Stomach (tissue), 9 donors: Measurements from ENCODE around the gene ARPP21. TPM values are rescaled to one million over a fixed set of nuclear protein-coding genes. Genes with fewer than 3 reads are reported as not detected.

Experiments used
- DNase-seq, 2 donors: peaks; one replicate each; pipeline versions ENCODE4 v3.0.0 to v3.0.0-alpha.2; 2013 to 2019
- H3K27ac ChIP-seq, 5 donors: fragments of 200-600 bp in 4 of 5; sonication (generic) in 4 of 5; one replicate each; pipeline ENCODE4 v1.5.1; 2013 to 2019; ENCODE audit warnings: mild to moderate bottlenecking in 1 of 5, moderate library complexity in 1 of 5
- H3K27me3 ChIP-seq, 3 donors: fragments of 200-600 bp; sonication (generic); one replicate each; pipeline ENCODE4 v1.5.1; 2017 to 2019; ENCODE audit warnings: mixed run types in 1 of 3
- H3K36me3 ChIP-seq, 4 donors: fragments of 200-600 bp; sonication (generic); 1 replicate in 3 of 4; 2 replicates in 1 of 4; pipeline ENCODE4 v1.5.1; 2016 to 2019
- H3K4me1 ChIP-seq, 4 donors: fragments of 200-600 bp; sonication (generic); one replicate each; pipeline ENCODE4 v1.5.1; 2016 to 2019
- H3K4me3 ChIP-seq, 4 donors: fragments of 200-600 bp; sonication (generic) in 3 of 4; one replicate each; pipeline ENCODE4 v1.5.1; 2016 to 2019; ENCODE audit warnings: mild to moderate bottlenecking in 1 of 4
- H3K9me3 ChIP-seq, 4 donors: fragments of 200-600 bp; sonication (generic); one replicate each; pipeline ENCODE4 v1.5.1; 2016 to 2019
- CTCF ChIP-seq, 7 experiments: fragments of 450-650 bp in 4 of 7; fragments of 200-600 bp in 3 of 7; sonication (generic) in 3 of 7; IDR thresholded peaks; one replicate each; pipeline ENCODE4 v1.5.1; 2016 to 2019; ENCODE audit warnings: antibody characterized with exemption in 7 of 7, control low read depth in 2 of 7, mild to moderate bottlenecking in 1 of 7
- EP300 ChIP-seq: sonication (generic); formaldehyde crosslinking; IDR thresholded peaks from one replicate; pipeline ENCODE4 v1.6.1; 2017; ENCODE audit warnings: antibody characterized with exemption
- POLR2A ChIP-seq, 4 donors: fragments of 450-650 bp; IDR thresholded peaks; one replicate each; pipeline ENCODE4 v1.6.1; 2016; ENCODE audit warnings: antibody characterized with exemption in 4 of 4, control low read depth in 2 of 4, mild to moderate bottlenecking in 1 of 4, moderate library complexity in 1 of 4
- POLR2AphosphoS5 ChIP-seq, 3 donors: sonication (generic); formaldehyde crosslinking; IDR thresholded peaks; one replicate each; pipeline ENCODE4 v1.6.1; 2016; ENCODE audit warnings: antibody characterized with exemption in 3 of 3
- WGBS, 5 donors: extraction: QIAGEN DNeasy Blood & Tissue Kit in 3 of 5; methylation state at CpG; one replicate each; pipeline versions ENCODE4 v1.1.5 to v1.1.7; 2013 to 2018; 5-methylcytosine and 5-hydroxymethylcytosine counted together
- intact Hi-C: fragments of 100-400 bp; cut with DNase I; formaldehyde crosslinking; loops from one replicate; pipeline ENCODE4 v1.15.1; 2023; ENCODE audit warnings: low total_unique reads
- polyA plus RNA-seq, 3 donors: library from polyadenylated mRNA; stranded (reverse); fragments of 200-250 nt; gene quantifications; one replicate each; pipeline ENCODE4 v1.2.3, GENCODE V29; 2013
- total RNA-seq, 5 donors: library from RNA; depleted of rRNA; stranded (reverse); fragments of >200 nt; gene quantifications; one replicate each; pipeline versions ENCODE4 v1.1.0 to v1.2.3, GENCODE V29; 2014 to 2016
- donor health status: healthy with polysubstance abuse.
- donor health status: Bipolar disorder and iron deficiency.
- donor health status: healthy.

ARPP21 gene
- total and polyA plus RNA-seq, 8 donors, result 0.13 to 5.0 TPM; not detected in 6

- intact Hi-C loops, result no loop called here
- TF ChIP-seq CTCF (IDR thresholded peaks at IDR 0.05), result no peak
- no peak for TF ChIP-seq EP300
- no peak for TF ChIP-seq POLR2A (IDR thresholded peaks at IDR 0.05)
- TF ChIP-seq POLR2AphosphoS5 (IDR thresholded peaks at IDR 0.05), result no peak
- Histone ChIP-seq H3K27ac (no peak overlapping the region), H3K36me3 (no peaks in the 10 kb centered on the region), H3K27me3 (no peaks in the 10 kb centered on the region), H3K4me1 (no peaks in the 10 kb centered on the region), H3K9me3 (no peaks in the 10 kb centered on the region), H3K4me3 (no peak overlapping the region)
- WGBS, 5 donors, result 60 to 67% (median 64%) methylated on average over 3 of the region's 3 CpGs
- DNase-seq, result no peak
These were observed 41.8 kb upstream of the ARPP21 start for GRCh38 chr3:35597490-35597889.

DNA sequence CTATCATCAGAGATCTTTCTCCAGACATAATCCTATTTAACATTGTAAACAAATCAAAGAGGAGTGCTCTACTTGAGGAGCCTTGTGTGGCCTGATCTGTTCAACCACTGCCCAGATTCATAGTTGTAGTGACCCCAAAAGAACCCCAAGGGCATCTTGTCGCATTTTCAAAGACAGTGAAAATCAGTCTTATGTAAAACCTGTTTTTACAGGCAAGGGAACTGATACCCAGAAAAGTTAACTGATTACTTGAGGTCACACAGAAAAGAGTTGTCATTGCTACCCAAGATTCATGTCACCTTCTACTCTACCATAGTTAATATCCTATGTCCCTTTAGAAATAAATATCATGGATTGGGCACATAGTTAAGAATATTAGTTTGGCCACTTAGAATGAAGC lies 40.5 kb upstream of the ARPP21 start:
- Histone ChIP-seq H3K36me3 (no peaks in the 10 kb centered on the region), H3K4me3 (no peak overlapping the region), H3K9me3 (no peaks in the 10 kb centered on the region), H3K27me3 (no peaks in the 10 kb centered on the region), H3K27ac (no peak overlapping the region), H3K4me1 (no peaks in the 10 kb centered on the region)
- no peak for DNase-seq
- intact Hi-C loops, result no loop called here
- no peak for TF ChIP-seq EP300
- no peak for TF ChIP-seq POLR2AphosphoS5 (IDR thresholded peaks at IDR 0.05)
- no peak for TF ChIP-seq CTCF (IDR thresholded peaks at IDR 0.05)
- TF ChIP-seq POLR2A (IDR thresholded peaks at IDR 0.05), result no peak
- WGBS, 5 donors, result 73 to 81% (median 77%) methylated on average over 1 of the region's 1 CpG

DNA sequence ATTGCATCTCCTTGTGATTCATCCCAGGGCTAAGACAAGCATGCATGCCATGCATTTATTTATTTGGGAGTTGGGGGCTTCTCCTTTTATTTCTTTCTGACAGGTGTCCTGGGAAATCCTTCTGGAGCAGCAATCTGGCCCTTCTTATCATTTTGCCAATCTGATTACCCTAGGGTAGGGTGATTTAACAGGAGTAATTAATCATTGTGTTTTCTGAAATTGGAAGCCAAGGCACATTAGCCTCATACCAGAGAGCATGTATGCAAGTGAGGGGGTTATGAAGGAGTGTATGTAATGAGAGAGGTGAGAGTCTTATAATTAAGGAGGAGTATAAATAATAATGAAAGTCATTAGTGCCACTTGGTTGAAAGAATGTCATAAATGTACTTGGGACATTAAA lies 37.4 kb upstream of the ARPP21 start:
- Histone ChIP-seq H3K36me3 (no peaks in the 10 kb centered on the region), H3K9me3 (peaks cover 0 to 6% (median 0%) of the 10 kb centered on the region in 4 donors), H3K27ac (no peak overlapping the region), H3K4me3 (no peak overlapping the region), H3K27me3 (no peaks in the 10 kb centered on the region), H3K4me1 (no peaks in the 10 kb centered on the region)
- no peak for TF ChIP-seq CTCF (IDR thresholded peaks at IDR 0.05)
- TF ChIP-seq POLR2AphosphoS5 (IDR thresholded peaks at IDR 0.05), result no peak
- no peak for TF ChIP-seq POLR2A (IDR thresholded peaks at IDR 0.05)
- no peak for TF ChIP-seq EP300
- intact Hi-C loops, result no loop called here
- no peak for DNase-seq

- Histone ChIP-seq H3K27me3 (no peaks in the 10 kb centered on the region), H3K36me3 (no peaks in the 10 kb centered on the region), H3K9me3 (peaks cover 0 to 6% (median 0%) of the 10 kb centered on the region in 4 donors), H3K4me3 (no peak overlapping the region), H3K4me1 (no peaks in the 10 kb centered on the region), H3K27ac (no peak overlapping the region)
- 75 to 79% (median 76%) methylated on average over 7 of the region's 7 CpGs for WGBS, 5 donors
- TF ChIP-seq POLR2A (IDR thresholded peaks at IDR 0.05), result no peak
- no peak for TF ChIP-seq POLR2AphosphoS5 (IDR thresholded peaks at IDR 0.05)
- TF ChIP-seq EP300, result no peak
- TF ChIP-seq CTCF (IDR thresholded peaks at IDR 0.05), result no peak
- DNase-seq, result peak in 1 of 2 donors; percentile 8
- intact Hi-C loops, result no loop called here
These were observed 36.9 kb upstream of the ARPP21 start for GRCh38 chr3:35602395-35602936.
